Measurements from ENCODE around the gene TMEM141.
"Not testable (repeated sequence)": the region's sequence is repeated elsewhere in the genome, so short reads cannot be mapped to it uniquely, and the experiment has no call there.

The TMEM141 gene

GRCh38 chr9:136835932-136836904, 45.1 kb downstream of the TMEM141 start:
- DNase-seq: no peak

GRCh38 chr9:136837146-136837855, 46.2 kb downstream of the TMEM141 start:
- DNase-seq: no peak

- DNase-seq: not testable (repeated sequence)
These were observed 46.7 kb downstream of the TMEM141 start for GRCh38 chr9:136837856-136838277.

- DNase-seq: no peak
These were observed 47.4 kb downstream of the TMEM141 start for GRCh38 chr9:136838314-136839228.

GRCh38 chr9:136839229-136840139, 48.3 kb downstream of the TMEM141 start:
- no peak for DNase-seq

DNA sequence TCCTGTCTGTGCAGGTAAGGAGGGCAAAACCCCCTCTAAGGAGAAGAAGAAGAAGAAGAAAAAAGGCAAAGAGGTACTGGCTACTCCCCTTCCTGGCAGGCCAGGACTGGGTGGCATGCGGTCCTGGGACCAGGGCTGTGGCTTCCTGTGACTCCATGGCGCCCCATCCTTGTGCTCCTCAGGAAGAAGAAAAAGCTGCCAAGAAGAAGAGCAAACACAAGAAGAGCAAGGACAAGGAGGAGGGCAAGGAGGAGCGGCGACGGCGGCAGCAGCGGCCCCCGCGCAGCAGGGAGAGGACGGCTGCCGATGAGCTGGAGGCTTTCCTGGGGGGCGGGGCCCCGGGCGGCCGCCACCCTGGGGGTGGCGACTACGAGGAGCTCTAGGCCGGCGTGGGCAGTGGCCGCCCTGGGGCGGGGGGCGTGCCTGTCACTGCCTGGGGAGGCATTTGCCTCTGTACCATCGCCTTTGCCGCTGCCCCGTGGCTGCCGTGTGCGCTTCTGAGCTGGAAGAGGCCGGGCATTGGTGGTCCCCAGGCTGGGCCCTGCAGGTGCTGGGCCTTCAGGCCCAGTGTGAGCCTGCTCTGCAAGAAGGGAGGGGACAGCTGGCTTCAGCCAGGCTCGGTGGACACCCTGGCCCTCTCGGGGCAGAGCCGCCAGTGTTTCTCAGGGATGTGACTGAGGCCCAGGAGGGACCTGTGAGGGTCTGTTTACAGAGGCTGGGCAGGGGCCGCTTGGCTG, 49.2 kb downstream of the TMEM141 start:
- no peak for DNase-seq

DNA sequence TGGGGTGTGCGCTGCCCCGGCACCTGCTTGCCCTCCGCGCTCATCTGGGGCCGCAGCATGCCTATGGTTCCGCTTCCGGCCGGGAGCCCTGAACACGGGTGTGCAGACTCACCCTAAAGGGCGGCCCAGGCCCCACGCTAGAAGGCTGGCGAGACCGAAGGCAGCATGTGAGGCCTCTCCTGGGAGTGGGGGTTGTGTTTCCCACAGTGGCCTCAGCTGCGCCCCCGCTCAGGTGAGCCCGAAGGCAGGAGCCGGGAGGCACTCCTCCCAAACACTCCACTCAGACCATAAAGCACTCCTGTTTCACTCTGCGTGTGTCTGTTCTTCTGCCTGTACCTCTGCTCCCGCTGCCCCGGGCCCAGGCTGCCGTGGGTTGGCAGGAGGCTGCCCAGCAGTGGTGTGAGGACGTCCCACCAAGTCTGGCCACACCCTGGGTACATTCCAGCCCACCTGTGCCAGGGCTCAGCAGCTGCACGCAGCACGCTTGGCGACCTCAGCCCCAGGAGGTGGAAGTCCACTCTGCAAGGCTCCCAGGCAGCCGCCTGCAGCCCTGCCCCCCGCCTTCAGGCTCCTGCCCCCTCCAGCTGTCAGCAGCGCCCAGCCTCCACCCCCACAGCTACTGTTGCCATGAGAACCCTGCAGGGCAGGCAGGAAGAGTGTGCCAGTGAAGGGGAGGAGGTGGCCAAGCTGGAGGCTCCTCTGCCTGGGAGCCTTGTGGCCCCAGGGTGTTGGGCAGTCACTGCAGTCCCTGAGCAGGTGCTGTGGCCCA, 49.9 kb downstream of the TMEM141 start:
- DNase-seq: peak; percentile 94

DNA sequence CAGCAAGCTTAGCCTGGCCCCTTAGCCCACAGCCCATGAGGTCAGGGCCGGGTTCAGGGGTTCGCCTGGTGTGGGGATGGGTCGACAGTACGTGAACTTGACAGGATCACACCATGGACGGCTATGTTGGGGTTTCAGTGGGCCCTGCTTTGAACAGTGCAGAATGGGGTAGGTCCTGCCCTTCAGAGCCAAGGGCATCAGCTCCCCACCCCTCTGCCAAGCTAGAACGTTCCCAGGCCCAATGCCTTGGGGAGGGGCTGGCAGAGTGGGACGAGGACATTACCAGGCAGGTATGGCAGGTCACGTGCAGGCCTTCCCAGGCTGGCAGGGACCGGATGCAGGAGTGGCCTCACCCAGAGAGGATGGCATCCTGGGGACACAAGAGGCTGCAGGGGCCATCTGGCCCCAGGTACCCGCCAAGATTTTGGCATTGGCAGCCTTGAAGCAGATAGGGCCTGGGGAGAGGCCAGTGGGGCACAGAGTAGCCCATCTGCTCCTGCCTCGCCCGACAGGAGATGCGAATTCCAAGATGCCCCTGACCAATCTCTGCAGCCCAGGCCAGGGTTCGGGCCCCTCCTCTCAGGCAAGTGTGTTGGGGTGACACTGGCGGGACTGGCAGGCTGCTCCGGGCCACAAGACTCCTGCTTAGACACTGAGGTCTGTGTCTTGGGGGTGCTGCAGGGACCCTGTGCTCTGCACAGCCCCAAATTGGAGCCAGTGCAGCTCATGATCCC, 50.7 kb downstream of the TMEM141 start:
- peak; percentile 21 for DNase-seq

GRCh38 chr9:136842380-136842948, 51.3 kb downstream of the TMEM141 start, which contains the start of gene AJM1:
Gene AJM1, plus strand, starts transcription at chr9:136842478. Its CDS starts 1,937 bp downstream, at chr9:136844415.
- peak; percentile 66 for DNase-seq
